Kasumi-1 (cell line): Measurements from ENCODE around the gene ZKSCAN7.
"Not testable (repeated sequence)": the region's sequence is repeated elsewhere in the genome, so short reads cannot be mapped to it uniquely, and the experiment has no call there.

Source experiments
- DNase-seq, 2 experiments: peaks; one replicate each; lab custom pipeline; 2025; lab: John Stamatoyannopoulos, UW

The ZKSCAN7 gene

GRCh38 chr3:44554626-44555592 is at the start of gene ZKSCAN7:
ZKSCAN7 (plus strand) TSS chr3:44555193; CDS start chr3:44557048, 1,855 bp downstream.
- DNase-seq, result no peak

GRCh38 chr3:44506556-44506955 is 48.4 kb upstream of the ZKSCAN7 start:
- no peak for DNase-seq

- no peak for DNase-seq
These were observed 48.0 kb upstream of the ZKSCAN7 start for GRCh38 chr3:44506961-44507360.

- DNase-seq, result peak; percentile 45 to 70
These were observed 45.5 kb upstream of the ZKSCAN7 start for GRCh38 chr3:44509393-44509921.

GRCh38 chr3:44510000-44510368 is 45.0 kb upstream of the ZKSCAN7 start:
- peak; percentile 28 to 44 for DNase-seq

- no peak for DNase-seq
These were observed 43.8 kb upstream of the ZKSCAN7 start for GRCh38 chr3:44511238-44511566.

GRCh38 chr3:44513513-44513912 is 41.5 kb upstream of the ZKSCAN7 start:
- no peak for DNase-seq

GRCh38 chr3:44516230-44516629 is 38.8 kb upstream of the ZKSCAN7 start:
- DNase-seq, result peak; percentile 89 to 94

- DNase-seq, result no peak
These were observed 36.2 kb upstream of the ZKSCAN7 start for GRCh38 chr3:44518782-44519156.

- DNase-seq, result no peak
These were observed 33.3 kb upstream of the ZKSCAN7 start for GRCh38 chr3:44521721-44522120.

- DNase-seq, result no peak
These were observed 32.5 kb upstream of the ZKSCAN7 start for GRCh38 chr3:44522494-44522933.

GRCh38 chr3:44525060-44525459 is 29.9 kb upstream of the ZKSCAN7 start:
- DNase-seq, result no peak

- peak; percentile 48 to 59 for DNase-seq
These were observed 25.1 kb upstream of the ZKSCAN7 start for GRCh38 chr3:44529927-44530326.

- no peak for DNase-seq
These were observed 24.1 kb upstream of the ZKSCAN7 start for GRCh38 chr3:44530911-44531310.

- DNase-seq, result not testable (repeated sequence)
These were observed 20.3 kb upstream of the ZKSCAN7 start for GRCh38 chr3:44534659-44535058.

GRCh38 chr3:44535364-44535763 is 19.6 kb upstream of the ZKSCAN7 start:
- no peak for DNase-seq

GRCh38 chr3:44544811-44545210 is 10.2 kb upstream of the ZKSCAN7 start:
- not testable (repeated sequence) for DNase-seq

GRCh38 chr3:44555723-44556122 is 730 bp downstream of the ZKSCAN7 start:
- DNase-seq, result no peak

- DNase-seq, result no peak
These were observed 2.1 kb downstream of the ZKSCAN7 start for GRCh38 chr3:44557074-44557473.

- DNase-seq, result peak; percentile 36 to 47
These were observed 6.1 kb downstream of the ZKSCAN7 start for GRCh38 chr3:44561076-44561475.

GRCh38 chr3:44562147-44562546 is 7.2 kb downstream of the ZKSCAN7 start:
- no peak for DNase-seq

GRCh38 chr3:44568561-44568960 is 13.6 kb downstream of the ZKSCAN7 start:
- DNase-seq, result no peak

GRCh38 chr3:44571024-44571423 is 16.0 kb downstream of the ZKSCAN7 start:
- DNase-seq, result no peak

- no peak for DNase-seq
These were observed 21.6 kb downstream of the ZKSCAN7 start for GRCh38 chr3:44576613-44577012.
